Stimulated activated CD4-positive, alpha-beta T cell treated with anti-CD3 and anti-CD28 coated beads, Interleukin-12 subunit alpha, Interleukin-12 subunit beta, amount 100 ng/mL, for 48 hours (primary cell): ENCODE measurements around the gene CGB2.
A peak's percentile ranks its signal among the peaks of the same experiment; 100 is the strongest.
"Not testable (repeated sequence)": the region's sequence is repeated elsewhere in the genome, so short reads cannot be mapped to it uniquely, and the experiment has no call there.

Experiments used
- DNase-seq, 3 donors: peaks; one replicate each; pipeline ENCODE4 v3.0.0-alpha.2; 2020; ENCODE audit warnings: low read depth in 2 of 3, low spot score in 1 of 3

Gene CGB2

DNA sequence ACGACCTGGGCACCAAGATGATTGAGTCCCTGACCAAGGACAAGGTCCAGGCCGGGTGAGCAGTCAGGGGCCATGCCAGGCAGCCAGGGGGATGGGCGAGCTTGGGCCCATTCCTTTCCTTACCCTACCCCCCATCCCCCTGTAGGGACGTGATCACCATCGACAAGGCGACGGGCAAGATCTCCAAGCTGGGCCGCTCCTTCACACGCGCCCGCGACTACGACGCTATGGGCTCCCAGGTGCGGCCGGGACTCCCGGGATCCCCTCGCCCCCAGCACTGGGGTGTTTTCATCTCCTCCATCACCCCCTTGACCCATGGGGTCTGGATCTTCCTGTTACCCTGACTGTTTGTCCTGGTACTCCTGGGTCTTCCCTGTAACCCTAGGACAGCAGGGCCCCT lies 21.9 kb upstream of the CGB2 start:
- no peak for DNase-seq

DNA sequence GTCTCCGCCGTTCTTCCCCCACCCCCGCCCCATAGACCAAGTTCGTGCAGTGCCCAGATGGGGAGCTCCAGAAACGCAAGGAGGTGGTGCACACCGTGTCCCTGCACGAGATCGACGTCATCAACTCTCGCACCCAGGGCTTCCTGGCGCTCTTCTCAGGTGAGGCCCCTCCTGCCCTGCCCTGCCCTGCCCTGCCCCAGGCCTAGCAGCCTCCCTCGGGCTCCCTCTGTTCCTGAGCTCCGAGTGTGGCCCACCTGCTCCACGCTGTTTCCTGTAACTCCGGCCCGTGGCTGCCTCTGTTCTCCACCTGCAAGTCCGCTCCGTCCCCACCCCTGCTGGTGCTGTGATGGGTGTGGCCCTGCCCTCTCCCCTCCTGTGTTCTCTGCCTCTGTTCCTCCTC lies 21.2 kb upstream of the CGB2 start:
- DNase-seq: no peak

DNA sequence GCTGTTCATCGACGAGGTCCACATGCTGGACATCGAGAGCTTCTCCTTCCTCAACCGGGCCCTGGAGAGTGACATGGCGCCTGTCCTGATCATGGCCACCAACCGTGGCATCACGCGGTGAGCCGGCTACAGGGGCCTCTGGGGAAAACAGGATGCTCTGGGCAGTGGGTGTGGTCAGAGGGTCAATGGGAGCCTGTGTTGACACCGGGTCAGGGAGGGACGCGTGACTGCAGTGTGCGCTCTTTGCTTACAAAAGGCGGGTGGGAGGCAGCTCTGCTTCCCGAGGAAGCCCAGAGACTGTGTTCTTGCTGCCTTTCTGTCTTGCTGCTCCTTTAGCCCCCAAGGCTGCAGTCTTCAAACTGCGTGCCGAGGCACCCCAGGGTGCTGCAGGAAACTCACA lies 20.5 kb upstream of the CGB2 start:
- DNase-seq: no peak

DNA sequence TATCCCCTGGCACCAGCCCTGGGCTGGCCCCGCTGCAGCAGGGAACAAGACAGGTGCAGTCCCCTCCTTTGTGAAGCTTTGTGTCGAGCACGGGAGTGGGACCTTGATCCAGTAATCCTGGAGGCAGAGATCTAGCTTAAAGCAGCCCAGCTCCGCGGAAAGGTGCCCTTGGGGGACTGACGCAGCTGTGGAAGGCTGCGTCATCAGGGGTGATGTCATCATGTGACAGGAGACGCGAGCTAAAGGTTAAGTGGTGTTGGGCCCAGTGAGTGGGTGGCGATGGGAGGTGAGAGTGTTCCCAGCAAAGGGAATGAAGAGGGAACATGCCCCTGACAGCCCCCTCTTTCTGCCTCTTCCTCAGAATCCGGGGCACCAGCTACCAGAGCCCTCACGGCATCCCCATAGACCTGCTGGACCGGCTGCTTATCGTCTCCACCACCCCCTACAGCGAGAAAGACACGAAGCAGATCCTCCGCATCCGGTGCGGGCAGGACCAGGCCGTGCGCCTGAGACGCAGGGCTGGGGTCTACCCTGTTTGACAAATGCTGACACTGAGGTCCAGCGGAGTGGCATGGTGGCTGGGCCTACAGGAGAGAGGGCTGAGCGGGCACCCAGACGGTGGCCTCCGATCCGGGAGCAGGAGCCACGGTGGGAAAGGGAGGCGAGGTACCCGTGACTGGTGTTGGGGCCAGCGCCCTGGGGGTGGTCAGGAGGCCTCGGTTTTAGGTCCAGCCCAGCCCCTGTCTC lies 17.4 kb upstream of the CGB2 start:
- DNase-seq: no peak

DNA sequence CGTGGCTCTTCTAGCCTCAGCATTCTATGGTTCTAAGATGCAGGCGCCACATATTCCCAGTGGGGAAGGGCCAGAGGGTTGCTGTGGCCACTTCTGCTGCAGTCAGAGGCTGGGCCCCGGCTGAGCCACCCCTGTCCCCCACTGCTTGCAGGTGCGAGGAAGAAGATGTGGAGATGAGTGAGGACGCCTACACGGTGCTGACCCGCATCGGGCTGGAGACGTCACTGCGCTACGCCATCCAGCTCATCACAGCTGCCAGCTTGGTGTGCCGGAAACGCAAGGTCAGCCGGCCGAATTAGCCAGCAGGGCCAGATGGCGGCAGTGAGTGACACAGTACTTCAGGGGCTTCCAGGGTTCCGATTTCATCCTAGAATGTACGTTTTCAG lies 16.8 kb upstream of the CGB2 start:
- DNase-seq: no peak

DNA sequence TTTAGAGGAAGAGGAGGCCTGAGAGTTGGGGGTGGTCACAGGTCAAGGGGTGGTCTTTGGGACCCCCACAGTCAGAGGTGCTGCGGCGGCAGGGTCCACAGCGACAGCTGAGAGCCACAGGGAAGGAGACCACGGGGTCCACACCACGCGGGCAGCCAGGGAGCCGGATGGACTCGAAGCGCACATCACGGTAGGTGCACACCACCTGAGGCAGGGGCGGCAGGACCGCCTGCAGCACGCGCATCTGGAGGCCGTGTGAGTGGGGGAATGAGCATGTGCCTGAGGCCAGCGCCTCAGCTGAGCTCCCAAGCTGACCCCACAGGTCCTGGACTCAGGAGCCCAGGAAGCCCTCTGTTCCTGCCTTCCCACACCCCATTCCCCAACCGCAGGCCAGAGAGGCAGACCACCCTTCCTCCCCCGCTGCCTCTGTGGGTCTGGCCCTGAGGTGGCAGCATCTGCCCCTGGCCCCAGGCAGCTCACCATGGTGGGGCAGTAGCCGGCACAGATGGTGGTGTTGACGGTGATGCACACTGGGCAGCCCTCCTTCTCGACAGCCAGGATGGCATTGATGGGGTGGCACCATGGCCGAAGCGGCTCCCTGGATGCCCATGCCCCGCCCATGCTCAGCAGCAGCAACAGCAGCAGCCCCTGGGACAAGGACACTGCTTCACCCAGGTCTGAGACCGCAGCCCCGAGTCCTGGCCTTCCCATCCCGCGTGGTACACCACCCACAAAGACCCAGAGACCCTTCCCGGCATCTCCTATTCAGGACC lies 15.4 kb upstream of the CGB2 start:
- no peak for DNase-seq

DNA sequence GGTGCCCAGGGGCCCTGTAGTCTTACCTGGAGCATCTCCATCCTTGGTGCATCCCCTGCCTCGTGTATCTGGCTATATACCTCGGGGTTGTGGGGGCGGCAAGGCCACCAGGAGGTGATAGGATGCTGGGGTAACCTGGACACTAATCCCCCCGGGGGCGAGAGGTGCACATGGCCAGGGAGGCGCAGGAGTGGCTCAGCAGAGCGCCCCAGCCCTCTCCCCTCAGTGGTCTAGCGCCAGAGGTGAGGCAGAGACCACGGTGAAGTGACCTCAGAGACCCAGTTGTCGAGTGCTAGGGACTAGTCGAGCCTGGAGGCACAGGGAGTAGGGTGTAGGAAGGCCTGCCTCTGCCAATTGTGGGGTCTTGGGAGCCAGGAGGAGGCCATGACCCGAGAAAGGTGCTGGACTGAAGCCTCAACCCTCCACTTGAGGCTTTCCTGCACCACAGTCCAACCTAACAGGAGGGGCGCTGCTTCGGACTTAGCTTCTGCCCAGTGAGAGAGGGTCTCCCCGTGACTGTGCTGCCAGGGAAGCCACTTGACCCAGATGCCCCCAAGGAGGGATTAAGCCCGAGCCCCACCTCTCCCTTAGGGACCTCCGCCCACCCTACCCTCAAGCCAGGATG lies 14.5 kb upstream of the CGB2 start, which contains the start of gene LHB:
LHB (minus strand) TSS at position 51 of the 625 bp plus-strand sequence; CDS start at position 41, 10 bp downstream.
- no peak for DNase-seq

DNA sequence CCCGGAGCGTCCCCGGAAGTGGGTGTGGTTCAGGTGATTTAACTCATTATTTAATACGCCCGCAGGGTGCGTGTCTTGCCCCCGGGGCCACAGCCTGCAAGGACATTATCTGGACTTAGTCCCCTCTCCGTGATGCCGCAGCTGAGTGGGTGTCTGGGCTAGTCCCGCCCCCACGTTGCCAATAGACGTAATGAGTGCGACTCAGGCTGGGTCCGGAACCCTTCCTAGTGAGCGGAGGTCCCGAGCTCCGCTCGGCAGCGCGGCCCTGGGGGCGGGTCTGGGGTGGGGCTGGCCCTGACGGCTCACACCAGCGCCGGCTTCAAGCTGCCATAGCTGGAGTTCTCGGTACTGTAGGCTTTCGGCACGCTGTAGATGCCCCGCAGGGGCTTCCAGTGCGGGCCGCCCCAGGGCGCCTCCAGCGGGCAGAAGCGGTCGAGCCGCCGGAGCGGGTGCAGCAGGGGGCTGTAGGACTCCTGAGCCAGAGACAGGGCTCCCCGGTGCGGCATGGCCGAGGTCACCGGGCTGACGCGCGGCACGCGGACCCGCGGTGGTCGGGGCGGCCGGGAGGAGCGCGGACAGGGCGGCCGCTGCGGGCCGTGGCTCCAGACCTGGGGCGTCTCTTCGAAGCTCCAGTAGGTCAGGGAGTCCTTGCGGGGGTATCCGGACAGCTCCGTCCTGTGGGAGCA lies 13.9 kb upstream of the CGB2 start:
- DNase-seq: peak in 2 of 3 donors; percentile 39 to 42

DNA sequence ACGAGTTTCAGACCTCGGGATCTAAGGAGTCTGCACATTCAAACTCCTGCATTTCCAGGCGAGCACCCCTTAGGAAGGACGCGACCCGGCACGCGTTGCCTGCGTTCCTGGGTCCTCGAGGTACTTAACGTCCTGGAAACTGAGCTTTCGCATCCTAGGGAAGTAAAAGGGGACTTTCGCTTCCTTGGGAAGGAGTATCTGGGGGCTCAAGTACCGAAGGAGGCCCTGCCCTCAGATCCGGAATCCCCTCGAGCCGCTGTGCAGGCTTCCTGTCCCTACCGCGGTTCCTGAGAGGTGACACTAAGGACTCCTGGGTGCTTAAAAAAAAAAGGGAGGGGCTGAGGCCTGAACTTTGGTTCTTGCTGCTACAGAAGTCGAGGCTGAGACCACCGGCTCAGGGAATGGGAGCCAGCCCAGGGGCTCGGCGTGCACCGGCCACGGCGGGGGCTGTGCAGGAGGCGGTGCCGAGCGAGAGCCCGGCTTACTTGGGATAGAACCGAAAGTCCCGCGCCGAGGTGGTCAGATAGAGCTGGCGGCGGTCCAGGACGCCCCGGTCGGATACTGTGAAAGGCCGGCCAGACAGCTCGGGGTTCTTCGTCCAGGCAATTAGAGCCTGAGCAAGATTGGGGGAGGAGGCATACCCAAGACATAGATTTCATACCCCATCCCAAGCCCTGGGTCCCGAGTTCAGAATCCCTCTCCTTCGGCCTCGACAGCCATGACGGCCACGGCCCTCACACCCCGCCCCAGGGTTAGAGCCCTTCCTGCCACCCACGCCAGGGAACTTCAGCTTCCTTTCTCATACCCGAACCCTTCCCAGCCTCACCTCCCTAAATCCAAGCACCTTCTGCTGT lies 13.1 kb upstream of the CGB2 start:
- DNase-seq: not testable (repeated sequence)

DNA sequence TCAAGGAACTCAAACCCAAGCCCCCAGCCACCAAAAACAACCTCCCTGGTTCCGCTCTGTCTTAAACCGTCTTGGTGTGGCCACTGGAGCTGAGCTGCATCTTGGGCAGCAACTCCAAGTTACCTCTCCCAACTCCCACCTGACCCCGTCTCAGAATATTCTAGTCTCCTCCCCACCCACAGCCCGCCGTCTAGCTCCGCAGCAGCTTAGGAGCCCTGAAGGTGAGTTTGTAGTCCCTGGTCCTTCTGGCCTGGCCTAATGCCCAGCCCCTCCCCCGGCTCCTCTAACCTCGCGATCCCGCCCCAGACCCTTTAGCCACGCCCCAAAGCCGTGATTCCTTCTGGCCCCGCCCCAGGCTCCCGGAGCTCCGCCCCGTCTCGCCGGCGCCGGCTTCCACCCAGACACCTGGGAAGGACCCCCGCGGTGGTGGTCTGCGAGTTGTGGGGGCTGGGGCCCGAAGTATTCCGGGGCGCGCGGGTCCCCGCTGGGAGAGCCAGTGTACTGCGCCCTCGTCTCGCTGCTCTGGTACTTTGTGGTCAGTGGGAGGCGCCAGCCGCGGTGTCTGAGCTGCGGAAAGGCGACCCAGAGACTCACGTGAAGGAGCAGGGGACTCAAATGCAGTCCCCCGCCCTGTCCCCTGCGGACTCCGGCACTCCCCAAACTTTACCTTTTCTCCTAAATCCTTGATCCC lies 12.3 kb upstream of the CGB2 start:
- DNase-seq: peak; percentile 37 to 69 (median 51)

DNA sequence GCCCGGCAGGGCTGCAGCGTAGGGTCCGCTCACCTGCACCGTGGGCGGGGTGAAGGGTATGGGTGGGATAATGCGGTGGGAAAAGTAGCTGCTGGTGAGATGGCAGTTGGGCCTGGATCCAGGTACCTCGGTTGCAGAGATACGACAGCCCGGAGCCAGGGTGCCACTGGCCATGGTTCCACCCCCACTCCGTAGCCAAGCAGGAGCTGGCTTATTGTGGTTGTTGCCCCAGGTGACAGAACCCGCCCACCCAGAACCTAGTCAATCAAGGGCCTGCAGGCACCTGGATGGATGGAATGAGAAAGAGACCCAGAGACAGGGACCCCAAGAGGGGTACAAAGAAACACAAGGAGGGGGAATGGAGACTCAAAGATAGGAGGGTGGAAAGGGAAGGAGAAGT lies 11.3 kb upstream of the CGB2 start:
- DNase-seq: no peak

DNA sequence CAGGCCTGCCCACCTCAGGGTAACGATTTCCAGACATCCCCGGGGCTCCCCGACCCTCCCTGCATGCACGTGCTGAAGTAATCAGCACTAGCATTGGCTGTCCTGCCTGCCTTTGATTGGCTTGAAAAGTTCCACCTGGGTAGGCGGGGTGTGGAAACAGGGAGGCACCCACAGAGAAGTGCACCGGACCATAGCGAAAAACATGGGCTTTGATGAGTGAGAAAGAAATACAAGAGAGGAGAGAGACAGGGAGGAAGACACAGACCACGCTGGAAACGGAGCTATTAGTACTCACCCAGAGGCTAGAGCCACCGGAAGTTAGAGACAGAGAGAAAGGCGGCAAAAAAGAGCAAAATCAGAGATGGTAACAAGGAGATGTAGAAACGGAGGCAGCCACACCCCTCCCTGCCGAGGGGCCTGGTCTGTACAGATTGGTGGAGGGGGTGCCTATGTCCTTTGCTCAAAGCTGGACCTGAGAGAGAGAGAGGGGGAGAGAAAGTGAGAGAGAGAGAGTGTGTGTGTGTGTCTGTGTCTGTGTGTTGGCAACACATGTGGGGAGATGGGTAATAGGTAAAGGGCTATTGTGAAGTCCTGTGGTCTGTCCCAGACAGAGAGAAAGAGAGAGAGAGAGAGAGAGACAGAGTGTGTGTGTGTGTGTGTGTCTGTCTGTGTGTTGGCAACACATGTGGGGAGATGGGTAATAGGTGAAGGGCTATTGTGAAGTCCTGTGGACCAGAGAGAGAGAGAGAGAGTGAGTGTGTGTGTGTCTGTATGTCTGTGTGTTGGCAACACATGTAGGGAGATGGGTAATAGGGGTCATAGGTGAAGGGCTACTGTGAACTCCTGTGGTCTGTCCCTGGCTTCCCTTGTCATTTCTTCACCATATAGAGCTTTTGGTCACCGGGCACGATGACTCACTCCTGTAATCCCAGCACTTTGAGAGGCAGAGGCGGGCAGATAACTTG lies 10.5 kb upstream of the CGB2 start:
- DNase-seq: no peak

DNA sequence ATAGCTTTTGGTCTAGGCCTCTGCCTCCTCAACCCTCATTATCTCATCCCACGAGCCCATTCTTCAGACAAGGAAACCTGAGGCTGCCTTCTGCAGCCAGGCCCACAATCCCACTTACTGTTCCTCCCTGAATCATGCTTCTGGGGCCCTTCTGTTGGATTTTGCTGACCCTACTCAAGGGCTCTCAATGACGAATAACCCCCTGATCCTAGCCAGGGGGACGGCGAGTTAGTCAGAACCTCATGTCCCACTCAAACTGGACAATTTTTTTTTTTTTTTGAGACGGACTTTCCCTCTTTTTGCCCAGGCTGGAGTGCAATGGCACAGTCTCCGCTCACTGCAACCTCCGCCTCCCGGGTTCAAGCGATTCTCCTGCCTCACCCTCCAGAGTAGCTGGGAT lies 9.6 kb upstream of the CGB2 start:
- no peak for DNase-seq

DNA sequence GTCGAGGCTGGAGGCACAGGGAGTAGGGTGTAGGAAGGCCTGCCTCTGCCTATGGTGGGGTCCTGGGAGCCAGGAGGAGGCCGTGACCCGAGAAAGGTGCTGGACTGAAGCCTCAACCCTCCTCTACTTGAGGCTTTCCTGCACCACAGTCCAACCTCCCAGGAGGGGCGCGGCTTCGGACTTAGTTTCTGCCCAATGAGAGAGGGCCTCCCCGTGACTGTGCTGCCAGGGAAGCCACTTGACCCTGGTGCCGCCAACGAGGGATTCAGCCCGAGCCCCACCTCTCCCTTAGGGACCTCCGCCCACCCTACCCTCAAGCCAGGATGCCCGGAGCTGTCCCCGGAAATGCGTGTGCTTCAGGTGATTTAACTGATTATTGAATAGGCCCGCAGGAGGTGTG lies 7.5 kb upstream of the CGB2 start, which contains the start of gene CGB3:
CGB3 (minus strand) TSS at position 101 of the 400 bp plus-strand sequence. CDS start 362 bp downstream, outside the sequence.
- DNase-seq: not testable (repeated sequence)

DNA sequence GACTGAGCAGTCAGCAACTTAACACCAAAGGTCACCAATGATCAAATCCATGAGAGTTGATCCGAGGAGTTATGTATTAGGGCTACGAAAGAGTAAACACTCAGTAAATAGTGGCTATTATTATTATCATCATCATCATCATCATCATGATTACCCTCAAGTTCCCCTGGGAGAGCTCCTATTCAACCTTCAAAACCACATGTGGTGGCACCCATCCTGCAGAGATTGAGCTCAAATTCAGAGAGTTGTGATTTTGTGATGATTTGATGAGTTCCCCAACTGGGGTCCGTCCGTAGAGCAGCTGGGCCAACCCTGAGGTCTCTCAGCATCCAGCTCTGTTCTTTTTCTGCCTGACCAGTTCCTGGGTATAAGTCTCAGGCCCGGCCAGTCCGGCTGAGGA lies 6.6 kb upstream of the CGB2 start:
- DNase-seq: not testable (repeated sequence)

DNA sequence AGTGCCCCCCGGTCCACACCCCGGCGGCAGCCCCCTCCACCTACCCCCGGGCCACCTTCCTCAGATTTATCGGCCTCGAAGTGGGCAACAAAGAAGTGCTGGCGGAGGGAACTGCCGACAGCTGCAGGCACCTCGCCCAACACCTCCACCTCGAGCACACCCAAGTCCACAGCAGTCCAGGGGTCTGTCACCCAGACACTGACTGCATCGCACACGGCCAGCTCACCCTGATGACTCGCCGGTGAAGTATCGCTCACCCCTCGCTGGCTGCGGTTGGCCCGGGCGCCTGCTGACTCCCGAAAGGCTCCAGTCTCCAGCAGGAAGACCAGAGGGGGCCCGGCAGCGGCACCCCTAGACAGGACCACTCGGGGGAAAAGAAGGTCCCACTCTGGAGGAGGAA lies 6.1 kb upstream of the CGB2 start:
- DNase-seq: not testable (repeated sequence)

DNA sequence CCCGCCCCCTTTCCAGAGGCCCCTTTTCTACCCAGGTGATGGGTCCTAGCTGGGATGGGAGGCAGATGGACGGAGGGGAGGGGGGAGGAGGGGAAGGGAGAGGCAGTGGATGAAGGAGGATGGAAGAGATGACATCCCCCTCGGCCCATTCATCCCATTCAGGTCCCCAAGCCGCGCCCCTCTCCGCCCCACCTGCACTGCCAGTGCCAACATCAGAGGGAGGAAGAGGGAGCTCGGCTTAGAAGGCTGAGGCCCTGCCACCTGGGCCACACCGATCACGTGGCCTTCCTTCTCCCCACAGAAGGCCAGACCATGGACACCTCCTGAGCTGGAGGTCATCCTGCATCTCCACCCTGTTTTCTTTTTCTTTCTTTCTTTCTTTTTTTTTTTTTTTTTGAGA lies 3.0 kb upstream of the CGB2 start:
- DNase-seq: not testable (repeated sequence)

DNA sequence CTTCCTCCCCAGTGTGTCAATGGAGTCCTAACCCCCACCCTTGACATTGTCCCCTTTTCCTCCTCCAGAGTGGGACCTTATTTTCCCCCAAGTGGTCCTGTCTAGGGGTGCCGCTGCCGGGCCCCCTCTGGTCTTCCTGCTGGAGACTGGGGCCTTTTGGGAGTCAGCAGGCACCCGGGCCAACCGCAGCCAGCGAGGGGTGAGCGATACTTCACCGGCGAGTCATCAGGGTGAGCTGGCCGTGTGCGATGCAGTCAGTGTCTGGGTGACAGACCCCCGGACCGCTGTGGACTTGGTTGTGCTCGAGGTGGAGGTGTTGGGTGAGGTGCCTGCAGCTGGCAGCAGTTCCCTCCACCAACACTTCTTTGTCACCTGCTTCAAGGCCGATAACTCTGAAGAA lies 1.9 kb upstream of the CGB2 start:
- DNase-seq: not testable (repeated sequence)

DNA sequence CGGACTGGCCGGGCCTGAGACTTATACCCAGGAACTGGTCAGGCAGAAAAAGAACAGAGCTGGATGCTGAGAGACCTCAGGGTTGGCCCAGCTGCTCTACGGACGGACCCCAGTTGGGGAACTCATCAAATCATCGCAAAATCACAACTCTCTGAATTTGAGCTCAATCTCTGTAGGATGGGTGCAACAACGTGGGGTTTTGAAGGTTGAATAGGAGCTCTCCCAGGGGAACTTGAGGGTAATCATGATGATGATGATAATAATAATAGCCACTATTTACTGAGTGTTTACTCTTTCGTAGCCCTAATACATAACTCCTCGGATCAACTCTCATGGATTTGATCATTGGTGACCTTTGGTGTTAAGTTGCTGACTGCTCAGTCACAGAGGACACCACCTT lies 1.4 kb upstream of the CGB2 start:
- DNase-seq: not testable (repeated sequence)
